Fibroblast of villous mesenchyme (primary cell): Measurements from ENCODE around the gene PXDN. TPM values are rescaled to one million over a fixed set of nuclear protein-coding genes. Genes with fewer than 3 reads are reported as not detected.

Experiments used
- DNase-seq: peaks from one replicate; pipeline ENCODE4 v3.0.0-alpha.2; 2010; ENCODE audit warnings: low read depth
- H3K4me3 ChIP-seq: 2 replicates; pipeline ENCODE4 v1.5.1; 2011; ENCODE audit warnings: low read depth, mild to moderate bottlenecking, low read length
- CTCF ChIP-seq: IDR thresholded peaks from 2 replicates; pipeline ENCODE4 v1.5.1; 2012; ENCODE audit warnings: low read depth, mild to moderate bottlenecking, low read length; ENCODE audit not compliant: insufficient read depth
- total RNA-seq: library from RNA; depleted of rRNA; stranded (reverse); fragments of >200 nt; gene quantifications from 2 replicates; pipeline ENCODE4 v1.2.3, GENCODE V29; 2012

PXDN gene
- total RNA-seq, 1 donor: 296 TPM

- no peak for TF ChIP-seq CTCF
- DNase-seq: no peak
- no peak overlapping the region for H3K4me3 ChIP-seq
These were observed 47.8 kb downstream of the PXDN start for GRCh38 chr2:1696472-1696871.

DNA sequence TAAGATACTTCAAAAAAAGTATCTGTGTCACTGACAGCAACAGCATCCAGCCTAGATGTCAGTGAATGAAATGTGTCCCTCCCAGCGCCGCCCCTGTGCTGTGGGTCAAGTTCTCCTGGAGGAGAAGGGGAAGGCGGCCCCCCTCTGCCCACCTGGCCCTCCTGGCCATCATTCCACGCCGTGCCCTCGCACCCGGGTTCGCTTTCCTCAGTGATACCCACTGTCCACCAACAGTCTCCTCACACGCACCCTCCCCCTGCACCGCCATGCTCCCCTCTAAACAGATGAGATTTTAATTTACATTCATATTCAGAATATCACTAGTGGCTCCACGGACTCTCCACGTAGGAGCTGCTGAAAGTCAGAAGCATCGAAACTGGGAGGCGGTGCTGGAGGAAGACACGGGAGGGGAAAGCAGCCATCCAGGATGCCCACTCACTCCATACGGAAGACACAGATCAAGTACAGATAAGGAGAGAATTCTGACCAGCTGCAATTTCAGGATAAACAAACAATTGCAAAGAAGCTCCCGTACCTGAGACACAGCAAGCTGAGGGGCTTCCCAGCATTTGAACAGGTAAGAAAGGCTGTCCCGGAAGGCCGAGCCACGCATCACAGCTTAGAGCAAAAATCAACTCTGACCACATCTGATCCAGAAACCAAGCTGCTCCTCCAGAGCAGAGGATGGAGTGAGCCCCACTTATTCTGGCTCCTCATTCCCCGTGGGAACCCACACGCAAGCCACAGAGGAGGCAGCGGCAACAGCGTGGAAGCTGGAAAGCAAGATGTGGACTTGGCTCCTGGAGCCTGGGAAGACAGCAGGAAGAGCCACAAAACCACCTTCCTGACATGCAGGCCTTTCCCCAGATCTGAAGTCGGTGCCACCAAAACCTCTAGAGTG lies 49.7 kb downstream of the PXDN start:
- DNase-seq: no peak
- H3K4me3 ChIP-seq: no peak overlapping the region
- no peak for TF ChIP-seq CTCF

DNA sequence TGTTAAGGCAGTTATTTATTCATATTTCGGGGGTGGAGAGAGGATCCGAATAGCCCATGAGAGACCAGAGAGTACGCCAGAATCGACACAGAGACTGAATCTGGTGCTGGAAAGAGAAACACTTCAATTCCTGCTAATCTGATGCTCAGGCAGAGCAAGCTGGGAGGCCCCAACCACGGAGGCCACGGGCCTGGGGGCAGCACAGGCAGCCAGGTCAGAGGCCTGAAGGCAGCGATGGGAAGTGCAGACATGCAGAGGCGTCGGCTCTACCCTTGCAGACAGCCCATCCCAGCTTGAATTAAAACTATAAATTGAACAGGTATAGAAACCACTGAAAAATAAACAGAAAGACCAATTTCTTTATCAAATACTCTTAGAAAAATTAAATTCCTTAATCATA lies 50.6 kb downstream of the PXDN start:
- H3K4me3 ChIP-seq: no peak overlapping the region
- no peak for TF ChIP-seq CTCF
- DNase-seq: no peak

DNA sequence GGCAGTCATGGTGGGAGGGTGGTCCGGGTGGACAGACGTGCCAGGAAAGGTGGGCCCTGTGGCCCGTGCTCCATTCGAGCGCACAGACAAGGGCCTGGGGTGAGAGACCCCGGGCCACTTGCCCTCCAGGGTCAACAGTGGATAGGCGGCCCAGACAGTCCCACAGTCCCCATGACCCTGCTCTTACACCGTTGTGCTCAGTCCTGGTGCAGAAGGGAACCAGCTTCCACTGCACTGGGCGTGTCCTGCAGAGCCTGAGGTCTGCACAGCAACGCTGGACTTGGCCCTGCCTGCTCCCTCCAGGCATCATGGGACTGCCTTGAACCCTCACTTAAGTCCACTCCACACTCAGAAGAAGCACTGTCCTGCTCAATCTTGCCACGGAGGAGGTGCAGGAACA lies 52.0 kb downstream of the PXDN start:
- DNase-seq: no peak
- H3K4me3 ChIP-seq: no peak overlapping the region
- TF ChIP-seq CTCF: no peak

DNA sequence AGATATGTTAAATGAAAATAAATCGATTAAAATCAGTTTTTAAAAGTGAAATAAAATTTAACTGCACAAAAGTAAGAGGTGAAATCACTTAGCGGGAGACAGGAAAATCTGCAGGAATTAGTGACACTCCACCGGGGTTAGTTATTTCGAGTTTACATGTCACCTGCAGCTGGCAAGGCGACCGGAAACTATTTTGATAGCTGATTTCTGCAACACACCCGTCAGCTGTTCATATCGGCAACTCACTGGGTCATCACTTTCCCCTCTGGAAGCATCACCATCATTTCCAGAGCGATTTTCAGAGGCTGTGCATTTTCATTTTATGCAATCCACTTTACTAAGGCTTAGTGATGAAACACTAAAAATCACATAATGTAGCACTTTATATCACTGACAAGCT lies 52.9 kb downstream of the PXDN start:
- no peak for DNase-seq
- no peak overlapping the region for H3K4me3 ChIP-seq
- TF ChIP-seq CTCF: no peak

- no peak for DNase-seq
- no peak for TF ChIP-seq CTCF
- H3K4me3 ChIP-seq: no peak overlapping the region
These were observed 54.1 kb downstream of the PXDN start for GRCh38 chr2:1690056-1690775.
